ENCODE measurements around the gene SLC25A20.

DNA sequence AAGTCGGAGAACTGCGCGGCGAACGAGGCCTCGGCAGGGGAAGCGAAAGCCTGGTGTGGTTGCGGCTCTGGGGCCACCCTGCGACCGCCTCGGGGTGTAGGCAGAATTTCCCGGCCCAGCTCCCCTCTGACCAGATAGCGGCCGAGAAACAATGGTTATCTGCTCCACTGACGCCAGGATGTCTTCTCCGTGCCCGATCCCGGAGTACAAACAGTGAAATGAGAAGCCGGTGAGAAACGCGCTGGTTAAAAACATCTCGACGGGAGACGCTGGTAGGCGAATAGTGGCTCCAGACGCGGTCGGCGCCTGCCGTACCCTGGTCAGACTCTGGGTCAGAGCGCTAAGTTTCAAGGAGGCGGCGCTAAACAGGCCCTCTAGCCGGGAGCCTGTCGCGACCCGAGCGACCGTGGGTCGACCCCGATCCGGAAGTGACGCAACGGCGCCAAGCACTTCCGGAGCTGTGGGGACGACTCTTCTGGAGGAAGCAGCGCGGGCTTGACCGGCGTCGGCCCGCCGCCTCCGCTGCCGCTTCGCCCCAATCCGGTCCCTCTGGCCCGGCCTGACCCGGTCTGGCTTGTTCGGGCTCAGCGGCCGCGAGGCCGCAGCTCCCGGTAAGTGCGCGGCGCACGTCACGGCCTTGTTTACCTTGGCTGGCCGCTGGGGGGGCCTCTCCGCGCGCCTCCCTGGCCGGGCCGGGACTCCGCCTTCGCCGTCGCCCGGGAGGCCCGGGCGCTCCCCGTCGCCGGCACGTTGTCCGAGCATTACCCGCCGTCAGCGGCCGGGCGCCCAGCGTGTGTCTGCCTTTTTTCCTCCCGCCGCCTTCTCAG, 19.9 kb upstream of the SLC25A20 start, which contains the start of gene ARIH2:
- TF ChIP-seq, protein P1, sequence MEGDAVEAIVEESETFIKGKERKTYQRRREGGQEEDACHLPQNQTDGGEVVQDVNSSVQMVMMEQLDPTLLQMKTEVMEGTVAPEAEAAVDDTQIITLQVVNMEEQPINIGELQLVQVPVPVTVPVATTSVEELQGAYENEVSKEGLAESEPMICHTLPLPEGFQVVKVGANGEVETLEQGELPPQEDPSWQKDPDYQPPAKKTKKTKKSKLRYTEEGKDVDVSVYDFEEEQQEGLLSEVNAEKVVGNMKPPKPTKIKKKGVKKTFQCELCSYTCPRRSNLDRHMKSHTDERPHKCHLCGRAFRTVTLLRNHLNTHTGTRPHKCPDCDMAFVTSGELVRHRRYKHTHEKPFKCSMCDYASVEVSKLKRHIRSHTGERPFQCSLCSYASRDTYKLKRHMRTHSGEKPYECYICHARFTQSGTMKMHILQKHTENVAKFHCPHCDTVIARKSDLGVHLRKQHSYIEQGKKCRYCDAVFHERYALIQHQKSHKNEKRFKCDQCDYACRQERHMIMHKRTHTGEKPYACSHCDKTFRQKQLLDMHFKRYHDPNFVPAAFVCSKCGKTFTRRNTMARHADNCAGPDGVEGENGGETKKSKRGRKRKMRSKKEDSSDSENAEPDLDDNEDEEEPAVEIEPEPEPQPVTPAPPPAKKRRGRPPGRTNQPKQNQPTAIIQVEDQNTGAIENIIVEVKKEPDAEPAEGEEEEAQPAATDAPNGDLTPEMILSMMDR (IDR thresholded peaks at IDR 0.05; ENCODE audit: low read depth, low read length) = no peak
- peak; percentile 41 for TF ChIP-seq POLR2A (IDR thresholded peaks at IDR 0.05; ENCODE audit: extremely low read depth, insufficient read length)
- no peak; the same call in 1 of the 2 replicates for TF ChIP-seq MYC (IDR thresholded peaks at IDR 0.05; ENCODE audit: low read depth, low read length)
